Midbrain (tissue), 1 donor: ENCODE results near the gene CNTNAP1.

Experiments
- DNase-seq: peaks from one replicate; lab custom pipeline; 2025; lab: John Stamatoyannopoulos, UW

The CNTNAP1 gene

DNA sequence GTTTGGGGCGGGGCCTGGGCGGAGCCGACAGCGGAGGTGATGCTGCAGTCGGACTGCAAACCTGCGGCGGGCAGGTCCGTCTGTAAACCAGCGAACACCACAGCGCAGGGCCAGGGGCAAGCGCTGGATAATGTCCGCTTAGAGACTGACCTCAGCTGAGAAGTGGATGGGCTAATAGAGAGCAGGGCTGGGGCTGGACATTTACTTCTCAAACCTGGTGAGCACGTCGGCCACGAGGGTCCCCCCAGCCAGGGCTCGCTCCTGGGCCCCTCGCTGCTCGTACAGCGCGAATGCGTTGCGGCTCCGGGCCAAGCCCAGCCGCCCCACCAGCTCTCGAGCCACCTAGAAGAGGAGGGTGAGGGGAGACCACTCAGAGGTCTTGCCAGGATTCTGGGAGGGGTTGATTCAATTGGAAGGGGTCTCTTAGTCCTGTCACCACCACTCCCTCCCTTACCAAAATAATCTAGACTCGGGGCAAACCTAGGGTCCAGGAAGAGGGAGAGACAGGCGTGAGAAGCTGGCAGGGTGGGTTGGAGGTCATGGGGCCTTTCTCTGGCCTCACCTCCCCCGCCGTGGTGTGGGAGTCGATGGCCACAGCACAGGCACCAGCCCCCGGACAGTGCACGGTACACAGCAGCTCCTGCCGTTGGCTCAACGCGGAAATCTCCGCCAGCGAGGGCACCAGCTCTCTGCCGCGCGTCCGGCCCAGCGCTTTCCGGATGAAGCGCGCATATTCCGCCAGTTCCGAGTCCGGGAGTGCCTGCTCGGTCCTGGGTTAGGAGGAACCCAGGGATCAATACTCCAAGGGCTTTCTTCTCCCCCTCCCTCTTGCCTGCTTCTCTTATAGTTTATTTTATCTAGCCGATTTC is 11.3 kb upstream of the CNTNAP1 start:
- no peak for DNase-seq

DNA sequence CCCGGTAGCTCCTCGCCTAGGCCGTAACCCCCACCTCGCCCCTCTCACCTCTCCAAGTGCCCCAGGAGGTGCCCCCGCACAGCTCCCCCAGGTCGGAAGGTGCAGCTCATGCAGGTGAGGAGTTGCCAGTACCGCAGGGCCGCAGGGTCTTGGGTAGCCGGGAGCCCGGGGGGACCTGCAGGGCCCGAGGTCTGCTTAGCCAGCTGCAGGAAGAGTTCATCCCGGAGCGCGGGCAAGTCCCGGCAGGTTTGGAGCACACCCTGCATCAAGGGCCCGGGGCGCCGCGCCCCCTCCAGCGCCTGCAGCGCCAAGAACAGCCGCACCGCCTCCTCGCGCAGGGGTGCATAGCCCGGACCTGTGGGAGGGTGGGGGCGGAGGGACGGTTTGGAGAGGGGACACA is 10.3 kb upstream of the CNTNAP1 start:
- no peak for DNase-seq

DNA sequence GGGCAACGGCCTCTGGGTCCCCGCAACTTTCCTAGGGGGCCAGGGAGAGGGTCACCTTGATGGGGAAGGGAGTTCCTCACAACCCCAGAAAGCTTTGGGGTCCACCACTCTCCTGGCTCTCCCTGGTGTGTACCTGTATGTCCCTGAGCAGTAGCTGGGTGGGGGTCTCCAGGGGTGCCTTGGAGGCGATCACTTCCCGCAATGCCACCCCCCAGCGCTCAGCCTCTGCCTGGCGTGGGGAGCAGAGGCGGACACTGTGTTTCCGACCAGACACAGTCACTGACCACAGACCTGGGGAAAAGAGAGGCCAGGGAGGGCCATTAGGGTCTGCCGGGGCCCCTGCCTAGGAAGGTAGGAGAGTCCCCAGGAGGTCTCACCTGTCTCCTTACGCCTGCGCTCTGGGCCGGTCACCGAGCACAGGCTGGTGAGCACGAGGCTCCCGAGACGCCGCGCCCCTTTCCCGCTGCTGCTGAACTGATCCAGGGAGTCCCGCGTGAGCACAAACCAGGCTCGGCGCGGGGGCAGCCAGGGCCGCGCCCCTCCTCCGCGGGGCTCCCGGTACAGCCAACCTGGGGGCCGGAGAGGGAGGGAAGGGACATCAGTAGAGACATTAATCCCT is 9.0 kb upstream of the CNTNAP1 start:
- DNase-seq = no peak

DNA sequence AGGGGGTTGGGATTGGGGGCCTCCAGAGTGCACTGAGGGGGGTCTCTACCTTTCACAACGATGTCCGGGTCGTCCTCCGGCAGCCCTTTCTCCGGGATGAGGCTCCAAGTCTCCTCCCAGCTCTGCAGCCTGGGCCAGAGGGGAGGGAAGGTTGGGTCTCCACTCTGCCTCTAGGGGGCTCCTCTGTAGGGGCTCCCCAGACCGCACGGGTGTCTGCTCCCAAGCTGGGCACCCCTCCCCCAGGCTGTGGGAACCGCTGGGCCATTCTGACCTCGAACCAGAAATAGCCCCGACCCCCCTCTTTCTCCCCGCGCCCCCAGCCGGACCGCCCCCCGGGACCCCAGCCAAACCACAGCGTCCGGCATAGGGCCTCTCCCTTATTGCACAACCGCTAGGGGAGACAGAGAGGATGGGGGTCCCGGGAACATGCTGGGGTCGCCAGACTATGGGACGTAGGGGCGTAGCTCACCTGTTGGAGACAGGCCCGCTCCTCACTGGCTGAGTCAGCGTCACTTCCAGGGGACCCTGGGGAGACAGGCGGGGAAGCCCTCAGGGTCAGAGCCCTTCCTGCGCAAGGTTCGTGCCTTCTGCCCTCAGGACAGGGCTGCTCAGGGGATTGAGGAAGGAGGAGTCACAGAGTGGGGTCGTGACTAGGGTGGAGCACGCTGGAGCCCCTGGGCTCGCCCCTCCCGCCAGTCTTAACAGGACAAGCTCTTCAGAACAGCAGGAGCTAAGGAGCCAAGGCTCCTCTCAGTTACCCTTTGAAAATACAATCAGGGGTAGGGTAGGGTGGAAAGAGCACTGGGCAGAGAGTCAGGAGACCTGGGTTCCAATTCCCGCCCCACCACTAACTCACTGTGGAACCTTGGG is 8.2 kb upstream of the CNTNAP1 start:
- DNase-seq = no peak

DNA sequence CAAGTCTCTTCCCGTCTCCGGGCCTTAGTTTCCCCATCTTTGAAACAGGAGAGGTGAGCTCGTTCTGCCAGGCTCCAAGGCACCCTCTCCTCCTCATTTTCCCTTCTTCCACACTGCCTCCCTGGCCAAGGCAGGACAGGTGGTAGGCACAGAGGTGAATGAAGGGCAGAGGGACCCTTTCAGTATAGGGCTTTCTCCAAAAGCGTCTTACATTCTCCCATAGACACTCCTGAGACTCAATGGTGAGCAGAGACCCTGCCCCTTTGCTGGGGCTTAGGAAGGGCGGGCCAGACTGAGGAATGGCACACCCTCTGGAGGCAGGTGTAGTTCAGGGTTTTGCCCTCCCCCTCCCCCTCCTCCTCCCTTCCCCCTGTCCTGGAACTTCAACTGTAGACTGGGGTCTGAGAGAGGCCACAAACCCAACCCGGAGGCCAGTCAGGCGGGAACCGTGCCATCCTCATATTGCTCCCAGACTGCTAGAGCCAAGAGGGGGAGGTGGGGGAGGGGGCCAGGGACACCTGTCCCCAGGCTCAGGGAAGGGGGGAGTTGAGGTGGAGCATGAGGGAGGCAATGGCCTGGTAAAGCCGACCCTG is 7.5 kb upstream of the CNTNAP1 start:
- no peak for DNase-seq

DNA sequence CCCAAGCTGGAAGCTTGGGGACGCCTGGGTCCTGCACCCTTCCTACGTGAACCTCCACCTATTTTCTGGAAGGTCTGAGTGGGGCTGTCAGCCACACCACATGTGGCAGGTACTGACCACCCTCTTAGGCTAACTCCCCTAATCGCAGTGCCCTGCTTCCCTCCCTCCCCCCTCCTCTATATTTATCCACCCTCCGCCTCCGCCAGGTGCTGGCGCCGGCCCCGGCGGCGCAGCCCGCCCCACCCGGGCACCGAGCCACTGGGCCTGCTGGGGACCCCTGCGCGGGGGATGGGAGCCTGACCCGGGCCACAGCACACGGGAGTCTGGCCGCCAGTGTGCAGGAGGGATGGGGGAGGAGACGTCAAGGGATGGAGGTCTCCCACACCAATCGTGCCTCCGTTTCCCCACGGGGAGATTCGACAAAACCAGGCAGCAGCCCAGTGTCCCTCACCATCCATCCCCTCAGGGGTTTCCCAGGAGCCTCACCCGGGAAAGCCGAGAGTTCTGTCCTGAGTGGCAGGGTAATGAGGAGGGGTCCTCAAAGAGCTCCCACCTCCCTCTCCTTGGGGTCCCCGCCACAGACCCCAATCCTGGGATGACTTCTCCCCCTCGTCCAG is 6.9 kb upstream of the CNTNAP1 start:
- peak; percentile 8 for DNase-seq

DNA sequence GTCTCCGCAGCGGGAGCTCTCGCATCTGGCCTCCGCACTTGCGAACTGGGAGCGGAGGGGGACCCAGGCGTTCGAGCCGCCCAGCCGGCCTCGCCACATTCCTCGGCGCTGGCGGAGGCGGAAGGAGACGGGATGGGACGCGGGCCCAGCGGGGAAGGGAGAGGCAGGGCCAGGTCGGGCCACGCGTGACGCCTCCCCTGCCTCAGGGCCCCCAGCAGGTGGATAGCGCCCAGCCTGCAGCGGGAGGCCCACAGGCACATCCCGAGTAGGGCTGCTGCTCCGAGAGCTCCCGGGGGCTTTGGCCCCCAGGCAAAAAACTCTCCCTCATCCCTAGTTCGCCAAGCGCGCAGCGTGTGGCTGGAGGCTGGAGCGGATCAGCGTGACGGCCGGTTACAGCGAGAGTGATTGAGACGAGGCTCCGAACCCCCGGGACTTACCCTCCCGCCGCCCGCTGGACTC is 6.3 kb upstream of the CNTNAP1 start:
- DNase-seq = no peak

DNA sequence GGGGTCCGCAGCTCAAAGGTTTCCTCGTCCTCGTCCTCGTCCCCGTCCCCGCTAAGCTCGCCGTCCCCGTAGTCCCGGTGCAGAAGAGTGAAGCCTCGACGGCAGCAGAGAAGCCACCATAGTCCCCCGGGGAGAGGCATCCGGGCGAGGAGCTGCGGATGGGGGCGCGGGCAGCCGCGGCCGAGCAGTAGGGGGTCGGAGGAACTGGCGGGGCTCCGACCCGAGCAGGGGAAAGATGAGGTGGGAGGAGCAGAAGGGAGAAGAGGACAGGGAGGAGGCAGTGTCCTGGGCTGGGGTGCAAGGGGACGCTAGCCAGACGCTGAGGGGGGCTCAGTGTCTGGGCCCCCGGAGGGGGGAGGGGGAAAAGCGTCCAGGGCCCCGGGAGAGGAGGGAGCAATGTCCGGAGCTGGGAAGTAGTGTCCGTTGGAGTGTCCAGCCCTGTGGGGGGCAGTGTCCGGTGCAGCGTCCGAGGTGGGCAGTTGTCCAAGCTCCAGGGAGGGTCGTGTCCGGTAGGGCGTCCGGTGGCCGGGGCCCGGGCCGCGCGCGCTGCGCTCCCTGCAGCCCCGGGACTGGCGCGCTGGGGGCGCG is 5.8 kb upstream of the CNTNAP1 start, which contains the start of gene PLEKHH3:
Gene PLEKHH3, minus strand, starts transcription at position 571 of the 588 bp plus-strand sequence. Its CDS starts 431 bp downstream, at position 140.
- DNase-seq = no peak

DNA sequence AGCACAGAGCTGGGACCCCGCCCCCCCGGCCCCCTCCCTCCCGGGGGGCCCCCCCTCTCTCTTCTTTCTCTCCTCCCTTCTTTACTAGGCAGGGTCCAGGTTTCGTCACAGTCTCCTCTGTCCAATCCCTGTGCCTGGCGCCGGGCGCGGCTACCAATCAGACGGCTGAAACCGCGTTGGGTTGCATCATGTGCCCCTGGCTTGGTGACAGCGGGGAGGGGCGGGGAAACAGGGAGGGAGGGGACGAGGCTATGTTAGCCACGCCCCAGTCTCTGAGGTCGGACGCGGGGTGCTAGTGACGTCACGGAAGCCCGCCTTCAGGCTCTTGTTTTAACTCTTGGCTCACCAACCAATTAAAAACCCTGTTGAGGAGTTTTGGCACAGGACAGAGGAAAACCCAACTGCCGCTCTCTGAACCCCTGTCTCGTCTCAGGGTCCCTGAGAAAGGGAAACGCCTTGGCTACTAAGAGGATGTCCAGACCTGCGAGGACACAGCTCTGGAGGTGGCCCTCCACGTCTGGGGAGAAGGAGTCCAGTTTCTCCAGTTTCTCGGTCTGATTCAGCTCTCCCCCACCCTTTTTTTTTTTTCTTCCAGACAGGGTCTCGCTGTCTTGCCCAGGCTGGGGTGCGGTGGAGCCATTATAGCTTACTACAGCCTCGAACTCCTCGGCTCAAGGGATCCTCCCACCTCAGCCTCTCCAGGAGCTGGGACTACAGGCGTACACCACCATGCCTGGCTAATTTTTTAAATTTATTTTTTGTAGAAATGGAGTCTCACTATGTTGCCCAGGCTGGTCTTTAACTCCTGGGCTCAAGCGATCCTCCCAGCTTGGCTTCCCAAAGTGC is 5.1 kb upstream of the CNTNAP1 start:
- peak; percentile 100 for DNase-seq

DNA sequence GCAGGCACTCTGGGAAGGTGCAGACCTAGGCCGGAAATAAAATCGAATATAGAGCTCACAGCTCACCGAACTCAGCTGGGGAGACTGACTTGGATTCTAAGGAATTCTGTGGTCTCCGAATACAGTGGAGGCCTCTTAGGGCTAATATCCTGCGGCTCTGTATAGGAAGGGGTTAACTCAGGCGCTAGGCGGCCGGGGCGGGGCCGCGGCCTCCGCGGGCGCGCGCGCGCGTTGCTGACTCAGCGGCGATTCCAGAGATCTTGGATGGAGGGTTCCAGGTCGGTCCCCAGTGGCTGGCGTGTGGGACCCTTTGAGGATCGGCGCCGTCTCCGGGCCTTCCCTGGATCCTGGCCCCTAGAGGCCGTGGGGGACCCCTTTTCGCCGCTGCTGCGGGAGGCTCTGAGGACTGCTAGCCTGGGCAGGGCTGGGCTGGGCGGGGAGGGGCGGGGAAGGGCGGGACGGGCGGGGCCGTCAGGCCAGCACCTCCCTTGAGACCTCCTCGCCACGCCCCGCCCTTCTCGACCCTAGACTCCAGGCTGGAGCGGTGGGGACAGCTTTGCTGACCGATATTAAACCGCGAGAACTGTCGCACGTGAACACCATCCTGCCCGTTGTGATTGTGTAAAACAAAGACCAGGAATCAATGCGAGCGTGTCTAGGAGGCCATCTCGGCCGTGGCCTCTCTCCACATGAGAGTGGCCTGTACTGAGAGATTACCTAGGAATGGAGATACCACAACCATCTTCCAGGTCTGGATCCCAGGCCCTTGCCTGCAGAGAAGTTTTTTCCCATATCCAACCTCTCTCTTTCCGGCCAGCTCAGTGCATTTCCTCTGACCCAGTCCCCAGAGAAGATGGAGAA is 4.2 kb upstream of the CNTNAP1 start:
- peak; percentile 85 for DNase-seq

DNA sequence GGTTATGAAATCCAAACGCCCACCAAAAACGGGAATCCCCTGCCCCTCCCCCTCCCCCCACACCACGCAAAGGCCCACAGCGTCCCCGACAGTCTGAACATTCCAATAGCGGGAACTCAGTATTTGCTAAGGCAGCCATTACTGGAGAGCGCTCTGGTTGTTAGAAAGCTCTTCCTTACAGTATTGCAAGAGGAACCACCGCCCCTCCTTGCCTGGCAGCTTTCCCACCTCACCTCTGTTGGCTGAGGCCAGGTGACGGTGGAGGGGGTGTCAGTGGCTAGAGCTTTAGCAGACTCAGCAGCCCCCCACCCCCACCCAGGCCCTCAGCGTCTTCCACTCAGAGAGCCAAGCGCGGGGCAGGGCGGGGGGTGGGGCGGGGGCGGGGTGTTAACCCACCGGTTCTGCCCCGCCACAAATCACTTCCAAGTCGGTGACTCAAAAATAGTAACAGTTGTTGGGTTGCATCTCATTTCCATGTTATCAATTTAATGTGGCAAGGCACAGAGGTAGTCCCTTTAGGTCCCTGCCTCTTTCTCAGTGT is 3.3 kb upstream of the CNTNAP1 start:
- DNase-seq = no peak

DNA sequence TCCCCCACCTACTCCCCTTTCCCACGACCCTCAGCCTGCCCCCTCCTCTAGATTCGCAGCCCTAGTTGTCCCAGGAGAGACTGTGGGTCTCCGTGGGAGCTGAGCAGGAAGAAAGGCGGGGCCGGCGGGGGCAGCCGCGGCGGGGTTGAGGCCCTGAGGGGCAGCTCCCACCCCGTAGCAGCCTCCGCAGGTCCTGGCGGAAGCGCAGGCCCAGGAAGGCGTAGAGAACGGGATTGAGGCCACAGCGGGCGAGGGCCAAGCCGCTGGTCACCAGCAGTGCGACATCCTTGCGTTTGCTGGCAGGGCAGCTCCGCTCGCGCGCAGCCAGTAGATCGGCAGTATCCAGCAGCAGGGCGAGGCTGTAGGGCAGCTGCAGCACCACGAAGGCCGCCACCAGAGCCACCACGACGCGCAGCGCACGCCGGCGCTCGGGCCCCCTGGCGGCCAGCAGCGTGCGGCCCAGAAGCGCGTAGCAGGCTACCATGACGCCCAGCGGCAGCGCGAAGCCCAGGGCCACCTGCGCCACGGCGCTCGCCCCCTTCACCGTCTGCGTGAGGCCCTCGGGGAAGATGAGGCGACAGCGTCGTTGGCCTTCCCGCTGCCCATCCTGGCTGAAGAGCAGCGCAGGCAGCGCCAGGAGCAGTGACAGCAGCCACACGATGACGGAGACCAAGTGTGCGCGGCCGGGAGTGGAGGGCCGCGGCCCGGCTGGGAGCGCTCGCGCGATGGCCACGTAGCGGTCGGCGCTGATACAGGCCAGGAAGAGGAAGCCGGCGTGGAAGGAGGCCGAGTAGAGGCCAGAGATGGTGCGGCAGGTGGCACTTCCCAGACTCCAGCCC is 2.6 kb upstream of the CNTNAP1 start:
- DNase-seq = peak; percentile 67

DNA sequence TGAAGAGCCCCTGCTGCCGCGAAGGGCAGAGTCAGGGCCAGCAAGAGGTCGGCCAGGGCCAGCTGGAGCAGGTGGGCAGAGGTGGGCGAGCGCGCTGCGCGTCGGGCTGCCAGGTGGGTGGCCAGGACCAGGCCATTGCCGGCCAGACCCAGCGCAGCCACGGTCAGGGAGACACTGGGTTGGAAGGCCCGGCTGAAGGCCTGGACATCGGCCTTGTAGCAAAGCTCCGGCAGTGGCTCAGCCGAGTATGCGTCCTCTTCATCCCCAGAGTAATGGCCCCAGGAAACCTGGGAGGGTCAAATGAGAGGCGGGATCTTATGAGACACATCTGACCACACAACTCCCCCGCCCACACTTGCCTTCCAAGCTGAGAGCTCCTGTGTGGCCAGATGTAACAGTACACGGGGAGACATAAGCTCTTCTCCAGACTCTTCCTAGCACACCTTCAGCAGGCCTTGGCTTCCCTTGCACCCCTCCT is 2.0 kb upstream of the CNTNAP1 start:
- no peak for DNase-seq

DNA sequence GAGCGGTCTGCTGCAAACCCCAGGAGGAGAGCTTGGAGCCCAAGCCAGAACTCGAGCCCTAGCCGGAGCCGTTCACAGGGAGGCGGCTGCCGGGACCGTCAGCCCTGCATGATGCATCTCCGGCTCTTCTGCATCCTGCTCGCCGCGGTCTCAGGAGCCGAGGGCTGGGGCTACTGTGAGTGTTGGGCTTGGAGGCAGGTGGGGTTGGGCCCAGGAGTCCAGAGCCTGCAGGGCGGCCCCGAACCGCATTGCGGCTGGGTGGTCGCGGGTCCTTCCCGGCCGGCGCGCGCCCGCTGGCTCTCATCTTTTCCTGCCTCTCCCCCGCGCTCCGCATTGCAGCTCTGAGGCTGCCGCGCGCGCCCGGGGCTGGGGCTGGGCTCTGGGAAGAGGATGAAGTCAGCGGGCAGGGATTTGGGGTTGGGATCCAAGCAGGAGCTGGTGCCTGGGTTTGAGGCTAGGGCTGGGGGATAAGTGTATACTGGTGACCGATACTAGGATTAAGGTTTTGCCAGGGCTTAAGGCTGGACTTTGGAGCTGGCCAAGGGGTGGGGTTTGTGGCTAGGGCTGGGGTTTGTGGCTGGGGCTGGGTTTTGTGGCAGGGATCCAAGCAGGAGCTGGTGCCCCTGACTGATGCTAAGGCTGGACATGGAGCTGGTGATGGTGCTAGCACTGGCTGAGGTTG is 532 bp downstream of the CNTNAP1 start:
- DNase-seq = no peak

DNA sequence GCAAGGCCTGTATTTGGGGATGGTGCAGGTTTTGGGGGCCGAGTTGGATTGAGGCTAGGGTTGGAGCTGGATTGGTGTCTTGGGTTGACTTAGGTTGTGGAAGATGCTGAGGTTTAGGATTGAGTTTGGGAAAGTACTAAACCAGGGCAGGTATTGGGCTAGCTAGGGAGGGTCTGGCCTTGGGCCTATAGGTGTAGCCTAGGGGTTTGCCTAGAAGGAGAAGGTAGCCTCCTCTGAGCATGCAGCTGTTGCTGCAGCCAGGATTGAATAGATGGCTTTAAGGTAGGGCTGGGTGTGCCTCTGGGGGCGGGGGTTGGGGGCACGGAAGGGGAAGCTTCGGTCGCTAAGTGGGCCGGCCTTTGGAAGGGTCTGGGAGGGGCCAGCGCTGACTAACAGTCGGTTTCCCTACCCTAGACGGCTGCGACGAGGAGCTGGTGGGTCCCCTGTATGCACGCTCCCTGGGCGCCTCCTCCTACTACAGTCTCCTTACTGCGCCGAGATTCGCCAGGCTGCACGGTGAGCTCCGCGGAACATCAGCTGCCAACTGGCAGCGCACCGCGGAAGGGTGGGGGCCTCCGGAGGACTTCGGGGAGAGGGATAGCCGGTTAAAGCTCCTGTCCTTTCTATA is 1.2 kb downstream of the CNTNAP1 start:
- DNase-seq = peak; percentile 21

DNA sequence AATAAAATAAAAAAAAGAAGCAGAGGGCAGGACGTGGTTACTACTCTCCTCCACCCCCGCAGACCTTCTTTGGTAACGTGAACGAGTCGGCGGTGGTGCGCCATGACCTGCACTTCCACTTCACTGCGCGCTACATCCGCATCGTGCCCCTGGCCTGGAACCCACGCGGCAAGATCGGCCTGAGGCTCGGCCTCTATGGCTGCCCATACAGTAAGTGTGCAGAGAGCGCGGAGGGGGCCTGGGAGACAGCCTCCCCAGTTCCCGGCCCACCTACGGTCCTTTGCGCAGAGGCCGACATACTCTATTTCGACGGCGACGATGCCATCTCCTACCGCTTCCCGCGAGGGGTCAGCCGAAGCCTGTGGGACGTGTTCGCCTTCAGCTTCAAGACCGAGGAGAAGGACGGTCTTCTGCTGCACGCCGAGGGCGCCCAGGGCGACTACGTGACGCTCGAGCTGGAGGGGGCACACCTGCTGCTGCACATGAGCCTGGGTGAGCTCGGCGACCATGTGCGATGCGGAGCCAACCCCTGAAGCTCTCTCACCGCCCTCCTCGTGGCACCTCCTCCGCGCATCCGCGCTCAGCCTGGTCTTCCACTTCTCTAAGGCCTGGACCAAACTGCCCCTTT is 2.7 kb downstream of the CNTNAP1 start:
- no peak for DNase-seq
